Left ventricle myocardium inferior (tissue), 1 donor: ENCODE data around the gene NMUR1. TPM values are rescaled to one million over a fixed set of nuclear protein-coding genes. Genes with fewer than 3 reads are reported as not detected.
"Not testable (repeated sequence)": the region's sequence is repeated elsewhere in the genome, so short reads cannot be mapped to it uniquely, and the experiment has no call there.

ENCODE experiments used
- DNase-seq: peaks from one replicate; pipeline ENCODE4 v3.0.0-alpha.2; 2020
- H3K27ac ChIP-seq: fragments of 200-600 bp; replicated peaks from 2 replicates; pipeline ENCODE4 v1.8.0; 2021
- H3K27me3 ChIP-seq: fragments of 200-600 bp; 2 replicates; pipeline ENCODE4 v1.8.0; 2021; ENCODE audit warnings: low read depth
- H3K36me3 ChIP-seq: fragments of 200-600 bp; 2 replicates; pipeline ENCODE4 v1.8.0; 2021
- H3K4me1 ChIP-seq: fragments of 200-600 bp; 2 replicates; pipeline ENCODE4 v1.8.0; 2021
- H3K4me3 ChIP-seq: fragments of 200-600 bp; 2 replicates; pipeline ENCODE4 v1.8.0; 2021; ENCODE audit warnings: mild to moderate bottlenecking, moderate library complexity
- H3K9me3 ChIP-seq: fragments of 200-600 bp; replicated peaks from 2 replicates; pipeline ENCODE4 v1.8.0; 2021
- CTCF ChIP-seq: fragments of 200-600 bp; IDR thresholded peaks from 2 replicates; pipeline ENCODE4 v1.8.0; 2021; ENCODE audit warnings: antibody characterized with exemption, mild to moderate bottlenecking, borderline replicate concordance
- intact Hi-C: fragments of 100-400 bp; cut with micrococcal nuclease; formaldehyde crosslinking; loops from one replicate; pipeline ENCODE4 v1.11.0; 2022
- total RNA-seq: library from RNA; stranded (reverse); fragmentation: NEBNext Ultra II Directional; extraction: Animal tissue kit (Norgen Biotek cat#: 25700); gene quantifications from one replicate; pipeline ENCODE4 v1.2.1, GENCODE V29; 2021
- donor health status: DM: no; HTN: yes; CAD: no; lungs with severe emphysema.

Gene NMUR1
- total RNA-seq, 1 donor from 2014 or later = 0.41 TPM

- no peaks in the 10 kb centered on the region for H3K27me3 ChIP-seq
- intact Hi-C loops = no loop called here
- no peak for DNase-seq
- no peaks in the 10 kb centered on the region for H3K9me3 ChIP-seq
- no peak overlapping the region for H3K27ac ChIP-seq
- no peak overlapping the region for H3K4me3 ChIP-seq
- H3K36me3 ChIP-seq = no peaks in the 10 kb centered on the region
- TF ChIP-seq CTCF = no peak
- H3K4me1 ChIP-seq = no peaks in the 10 kb centered on the region
Measured at GRCh38 chr2:231573698-231574421, 43.6 kb upstream of the NMUR1 start.

GRCh38 chr2:231573096-231573495, 42.9 kb upstream of the NMUR1 start:
- Histone ChIP-seq H3K4me1 (no peaks in the 10 kb centered on the region), H3K4me3 (no peak overlapping the region), H3K27me3 (no peaks in the 10 kb centered on the region), H3K27ac (no peak overlapping the region), H3K36me3 (no peaks in the 10 kb centered on the region), H3K9me3 (no peaks in the 10 kb centered on the region)
- intact Hi-C loops = no loop called here
- TF ChIP-seq CTCF = no peak
- no peak for DNase-seq

- Histone ChIP-seq H3K4me1 (no peaks in the 10 kb centered on the region), H3K36me3 (no peaks in the 10 kb centered on the region), H3K27ac (no peak overlapping the region), H3K9me3 (no peaks in the 10 kb centered on the region), H3K27me3 (no peaks in the 10 kb centered on the region), H3K4me3 (no peak overlapping the region)
- intact Hi-C loops = no loop called here
- TF ChIP-seq CTCF = no peak
- no peak for DNase-seq
Measured at GRCh38 chr2:231571661-231572191, 41.5 kb upstream of the NMUR1 start.

GRCh38 chr2:231570915-231571314, 40.7 kb upstream of the NMUR1 start:
- intact Hi-C loops, DNase-seq, H3K9me3 ChIP-seq, H3K27me3 ChIP-seq, H3K27ac ChIP-seq, H3K36me3 ChIP-seq, H3K4me1 ChIP-seq, H3K4me3 ChIP-seq: not testable (repeated sequence)

- Histone ChIP-seq H3K9me3 (no peaks in the 10 kb centered on the region), H3K36me3 (no peaks in the 10 kb centered on the region), H3K4me1 (no peaks in the 10 kb centered on the region), H3K27ac (no peak overlapping the region), H3K27me3 (no peaks in the 10 kb centered on the region), H3K4me3 (no peak overlapping the region)
- no peak for DNase-seq
- intact Hi-C loops = no loop called here
- no peak for TF ChIP-seq CTCF
Measured at GRCh38 chr2:231568785-231569435, 38.7 kb upstream of the NMUR1 start.
